Hepatocyte (in vitro differentiated cells): ENCODE data around the gene TXNL4B. TPM values are rescaled to one million over a fixed set of nuclear protein-coding genes. Genes with fewer than 3 reads are reported as not detected.

Experiments used
- DNase-seq: peaks from one replicate; pipeline ENCODE4 v3.0.0-alpha.2; 2016; ENCODE audit warnings: low spot score
- H2AFZ ChIP-seq: fragments of 200-600 bp; sonication (generic); 2 replicates; pipeline ENCODE4 v1.6.0; 2016; ENCODE audit warnings: antibody characterized with exemption, mild to moderate bottlenecking
- H3K27ac ChIP-seq: fragments of 200-600 bp; sonication (generic); 2 replicates; pipeline ENCODE4 v1.5.1; 2016; ENCODE audit warnings: mild to moderate bottlenecking
- H3K27me3 ChIP-seq: fragments of 200-600 bp; sonication (generic); 2 replicates; pipeline ENCODE4 v1.6.1; 2016
- H3K36me3 ChIP-seq: fragments of 200-600 bp; sonication (generic); replicated peaks from 2 replicates; pipeline ENCODE4 v1.5.1; 2016; ENCODE audit warnings: low read depth; ENCODE audit not compliant: insufficient read depth
- H3K4me1 ChIP-seq: fragments of 200-600 bp; sonication (generic); 2 replicates; pipeline ENCODE4 v1.5.1; 2016; ENCODE audit warnings: mild to moderate bottlenecking, moderate library complexity; ENCODE audit not compliant: insufficient read depth
- H3K4me2 ChIP-seq: fragments of 200-600 bp; sonication (generic); 2 replicates; pipeline ENCODE4 v1.6.0; 2016
- H3K4me3 ChIP-seq: fragments of 200-600 bp; sonication (generic); 2 replicates; pipeline ENCODE4 v1.5.1; 2016; ENCODE audit warnings: mild to moderate bottlenecking
- H3K79me2 ChIP-seq: fragments of 200-600 bp; sonication (generic); 2 replicates; pipeline ENCODE4 v1.6.0; 2017; ENCODE audit warnings: mild to moderate bottlenecking
- H3K9me2 ChIP-seq: fragments of 200-600 bp; sonication (generic); replicated peaks from 2 replicates; pipeline ENCODE4 v1.6.0; 2017; ENCODE audit warnings: mild to moderate bottlenecking; ENCODE audit not compliant: insufficient read depth
- H3K9me3 ChIP-seq: fragments of 200-600 bp; sonication (generic); 2 replicates; pipeline ENCODE4 v1.5.1; 2016; ENCODE audit warnings: low read depth, mild to moderate bottlenecking
- H4K20me1 ChIP-seq: fragments of 200-600 bp; sonication (generic); 2 replicates; pipeline ENCODE4 v1.6.0; 2016; ENCODE audit warnings: mild to moderate bottlenecking; ENCODE audit not compliant: insufficient read depth, poor library complexity, severe bottlenecking
- EZH2 ChIP-seq: fragments of 200-600 bp; sonication (generic); IDR thresholded peaks from 2 replicates; pipeline ENCODE4 v1.6.1; 2016; ENCODE audit warnings: antibody characterized with exemption, mild to moderate bottlenecking, borderline replicate concordance
- EZH2phosphoT487 ChIP-seq: fragments of 200-600 bp; sonication (generic); IDR thresholded peaks from one replicate; pipeline ENCODE4 v1.6.1; 2018; ENCODE audit warnings: antibody characterized with exemption, mild to moderate bottlenecking, low read depth, moderate library complexity; ENCODE audit not compliant: unreplicated experiment, severe bottlenecking
- WGBS: methylation state at CpG from one replicate; pipeline ENCODE4 v1.1.6; 2016; ENCODE audit warnings: low lambda C conversion rate; ENCODE audit errors: missing lambda C conversion rate; 5-methylcytosine and 5-hydroxymethylcytosine counted together
- polyA plus RNA-seq: library from polyadenylated mRNA; unstranded; fragments of >200 nt; fragmentation: Nextera tagmentation; extraction: Ambion mirVana; gene quantifications from 2 replicates; pipeline ENCODE4 v1.2.1, GENCODE V29; 2016
- total RNA-seq: library from RNA; depleted of rRNA; stranded (reverse); fragments of >200 nt; gene quantifications from 2 replicates; pipeline ENCODE4 v1.2.3, GENCODE V29; 2014
- TF ChIP-seq, protein P1 (sequence below): fragments of 200-600 bp; sonication (generic); IDR thresholded peaks from 2 replicates; pipeline ENCODE4 v1.5.1; 2016; ENCODE audit warnings: antibody characterized with exemption, mild to moderate bottlenecking; ENCODE audit not compliant: poor library complexity

TXNL4B gene
- total and polyA plus RNA-seq, 2 experiments from 2014 or later, result 8.5 to 10.0 TPM

DNA sequence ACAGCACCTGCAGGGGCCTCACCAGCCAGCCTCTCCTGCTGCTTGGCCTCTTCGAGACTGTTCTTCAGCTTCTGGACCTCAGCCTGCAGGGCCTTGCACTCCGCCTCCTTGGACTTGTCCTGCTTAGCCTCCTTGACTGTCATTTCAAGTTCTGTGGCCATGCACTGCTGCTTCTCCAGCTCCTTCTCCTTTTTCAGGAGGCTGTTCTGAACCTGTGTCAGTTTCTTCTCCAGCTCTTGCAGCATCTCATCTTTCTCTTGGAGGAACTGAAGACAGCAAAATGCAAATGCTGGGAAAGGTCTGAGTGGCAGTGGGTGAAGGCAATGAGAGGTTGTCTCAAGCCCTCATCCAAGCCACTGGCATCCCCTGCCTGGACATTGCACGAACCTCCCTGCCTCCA lies 39.3 kb upstream of the TXNL4B start:
- no peaks in the 10 kb centered on the region for H4K20me1 ChIP-seq
- no peak overlapping the region for H3K4me2 ChIP-seq
- H3K36me3 ChIP-seq, result no peaks in the 10 kb centered on the region
- H2AFZ ChIP-seq, result no peak overlapping the region
- H3K9me2 ChIP-seq, result no peaks in the 10 kb centered on the region
- H3K9me3 ChIP-seq, result no peaks in the 10 kb centered on the region
- no peak overlapping the region for H3K4me3 ChIP-seq
- no peaks in the 10 kb centered on the region for H3K4me1 ChIP-seq
- TF ChIP-seq, protein P1, sequence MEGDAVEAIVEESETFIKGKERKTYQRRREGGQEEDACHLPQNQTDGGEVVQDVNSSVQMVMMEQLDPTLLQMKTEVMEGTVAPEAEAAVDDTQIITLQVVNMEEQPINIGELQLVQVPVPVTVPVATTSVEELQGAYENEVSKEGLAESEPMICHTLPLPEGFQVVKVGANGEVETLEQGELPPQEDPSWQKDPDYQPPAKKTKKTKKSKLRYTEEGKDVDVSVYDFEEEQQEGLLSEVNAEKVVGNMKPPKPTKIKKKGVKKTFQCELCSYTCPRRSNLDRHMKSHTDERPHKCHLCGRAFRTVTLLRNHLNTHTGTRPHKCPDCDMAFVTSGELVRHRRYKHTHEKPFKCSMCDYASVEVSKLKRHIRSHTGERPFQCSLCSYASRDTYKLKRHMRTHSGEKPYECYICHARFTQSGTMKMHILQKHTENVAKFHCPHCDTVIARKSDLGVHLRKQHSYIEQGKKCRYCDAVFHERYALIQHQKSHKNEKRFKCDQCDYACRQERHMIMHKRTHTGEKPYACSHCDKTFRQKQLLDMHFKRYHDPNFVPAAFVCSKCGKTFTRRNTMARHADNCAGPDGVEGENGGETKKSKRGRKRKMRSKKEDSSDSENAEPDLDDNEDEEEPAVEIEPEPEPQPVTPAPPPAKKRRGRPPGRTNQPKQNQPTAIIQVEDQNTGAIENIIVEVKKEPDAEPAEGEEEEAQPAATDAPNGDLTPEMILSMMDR, result no peak
- H3K79me2 ChIP-seq, result no peaks in the 10 kb centered on the region
- no peak overlapping the region for H3K27ac ChIP-seq
- DNase-seq, result no peak
- no peaks in the 10 kb centered on the region for H3K27me3 ChIP-seq
- WGBS, result 98% methylated on average over 3 of the region's 3 CpGs

DNA sequence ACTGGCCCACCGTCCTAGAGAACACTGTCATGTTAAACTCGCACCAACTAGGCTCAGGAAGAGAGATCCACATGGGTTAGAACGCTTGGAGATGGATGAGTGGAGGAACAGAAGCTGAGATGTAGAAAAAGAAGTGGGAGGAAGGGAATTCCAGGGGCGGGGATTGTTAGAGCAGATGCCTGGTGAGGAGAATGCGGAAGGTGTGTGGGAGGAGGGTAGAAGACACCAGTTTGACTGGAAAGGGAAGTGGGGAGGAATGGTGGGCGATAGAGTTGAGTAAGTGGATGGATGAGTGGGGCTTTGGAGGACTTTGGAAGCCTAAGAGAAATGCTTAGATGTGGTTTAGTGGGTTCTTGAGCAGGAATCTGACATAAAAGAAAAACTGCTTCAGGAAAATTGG lies 37.6 kb upstream of the TXNL4B start:
- H3K9me2 ChIP-seq, result no peaks in the 10 kb centered on the region
- no peak for DNase-seq
- WGBS, result 72% methylated on average over 6 of the region's 6 CpGs
- H4K20me1 ChIP-seq, result no peaks in the 10 kb centered on the region
- H3K4me3 ChIP-seq, result no peak overlapping the region
- no peaks in the 10 kb centered on the region for H3K9me3 ChIP-seq
- no peaks in the 10 kb centered on the region for H3K36me3 ChIP-seq
- H3K79me2 ChIP-seq, result no peaks in the 10 kb centered on the region
- H3K4me1 ChIP-seq, result no peaks in the 10 kb centered on the region
- no peak for TF ChIP-seq EZH2phosphoT487
- TF ChIP-seq, protein P1, result no peak
- TF ChIP-seq EZH2, result no peak
- H3K4me2 ChIP-seq, result no peak overlapping the region
- no peak overlapping the region for H2AFZ ChIP-seq
- H3K27me3 ChIP-seq, result no peaks in the 10 kb centered on the region
- no peak overlapping the region for H3K27ac ChIP-seq

DNA sequence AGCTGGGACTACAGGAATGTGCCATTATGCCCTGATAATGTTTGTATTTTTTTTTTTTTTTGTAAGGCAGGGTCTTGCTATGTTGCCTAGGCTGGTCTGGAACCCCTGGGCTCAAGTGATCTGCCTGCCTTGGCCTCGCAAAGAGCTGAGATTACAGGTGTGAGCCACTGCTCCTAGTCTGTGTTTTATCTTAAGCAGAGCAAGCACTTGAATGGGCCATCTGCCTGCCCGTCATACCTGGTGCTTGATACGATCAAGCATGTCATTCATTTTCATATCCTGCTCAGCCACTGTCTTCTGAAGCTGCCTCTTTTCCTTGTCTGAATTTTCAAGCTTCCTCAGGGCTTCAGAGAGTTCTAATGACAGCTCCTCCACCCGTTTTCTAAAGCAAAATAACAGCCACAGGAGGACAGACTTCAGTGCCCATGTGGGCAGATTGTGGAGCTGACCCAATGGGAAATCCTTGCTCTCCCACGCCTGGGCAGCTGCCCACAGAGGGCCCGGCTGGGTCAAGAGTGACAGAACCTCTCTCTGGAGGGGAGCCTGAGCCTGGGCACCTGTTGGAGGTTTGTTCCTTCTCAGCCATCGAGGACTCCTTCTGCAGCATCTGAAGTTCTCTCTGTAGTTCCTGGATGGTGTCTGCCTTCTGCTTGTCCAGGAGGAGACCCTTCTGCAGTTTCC lies 36.7 kb upstream of the TXNL4B start:
- no peaks in the 10 kb centered on the region for H3K9me3 ChIP-seq
- no peak overlapping the region for H2AFZ ChIP-seq
- no peaks in the 10 kb centered on the region for H4K20me1 ChIP-seq
- WGBS, result 78% methylated on average over 7 of the region's 7 CpGs
- TF ChIP-seq EZH2phosphoT487, result no peak
- TF ChIP-seq EZH2, result no peak
- TF ChIP-seq, protein P1, result no peak
- no peaks in the 10 kb centered on the region for H3K36me3 ChIP-seq
- no peak for DNase-seq
- H3K27me3 ChIP-seq, result no peaks in the 10 kb centered on the region
- H3K4me3 ChIP-seq, result no peak overlapping the region
- H3K27ac ChIP-seq, result no peak overlapping the region
- H3K9me2 ChIP-seq, result no peaks in the 10 kb centered on the region
- H3K79me2 ChIP-seq, result no peaks in the 10 kb centered on the region
- H3K4me2 ChIP-seq, result no peak overlapping the region
- H3K4me1 ChIP-seq, result peaks cover 6% of the 10 kb centered on the region

DNA sequence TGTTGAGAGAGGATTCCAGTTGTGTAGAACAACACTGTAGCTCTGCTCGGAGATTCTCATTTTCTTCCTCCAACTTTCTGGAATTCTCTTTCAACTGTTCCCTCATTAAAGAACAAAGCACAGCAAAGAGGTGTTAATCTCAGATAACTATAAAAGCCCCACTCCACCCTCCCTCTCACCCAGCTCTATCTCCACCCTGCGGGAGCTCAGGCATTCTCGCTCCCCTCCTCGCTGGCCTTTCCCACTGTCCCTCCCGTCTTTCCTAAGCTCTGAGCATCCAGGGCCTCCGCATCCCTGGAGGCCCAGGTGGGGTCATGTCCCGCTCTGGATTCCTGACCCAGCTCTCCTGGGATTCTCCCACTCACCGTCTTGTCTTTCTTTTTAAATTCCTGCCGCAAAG lies 35.3 kb upstream of the TXNL4B start:
- Histone ChIP-seq H4K20me1 (no peaks in the 10 kb centered on the region), H3K27ac (no peak overlapping the region), H3K4me3 (no peak overlapping the region), H3K9me2 (no peaks in the 10 kb centered on the region), H3K79me2 (no peaks in the 10 kb centered on the region), H3K9me3 (no peaks in the 10 kb centered on the region), H3K4me2 (no peak overlapping the region), H3K27me3 (no peaks in the 10 kb centered on the region), H3K36me3 (no peaks in the 10 kb centered on the region), H3K4me1 (peaks cover 8% of the 10 kb centered on the region), H2AFZ (no peak overlapping the region)
- 65% methylated on average over 9 of the region's 9 CpGs for WGBS
- no peak for DNase-seq
- TF ChIP-seq EZH2phosphoT487 (no peak), EZH2 (no peak)
- TF ChIP-seq, protein P1, result no peak
